Ishikawa (cell line): ENCODE data around the gene TOR2A.

Experiments used
- CEBPB ChIP-seq: IDR thresholded peaks from 2 replicates; pipeline ENCODE4 v1.6.1; 2012
- CREB1 ChIP-seq: IDR thresholded peaks from 2 replicates; pipeline ENCODE4 v1.6.1; 2012; ENCODE audit warnings: low read depth
- EGR1 ChIP-seq: IDR thresholded peaks from 2 replicates; pipeline ENCODE4 v1.6.1; 2012
- EP300 ChIP-seq: IDR thresholded peaks from 2 replicates; pipeline ENCODE4 v1.6.1; 2012; ENCODE audit warnings: borderline replicate concordance
- FOXM1 ChIP-seq: IDR thresholded peaks from 2 replicates; pipeline ENCODE4 v1.6.1; 2012; ENCODE audit warnings: low read depth, borderline replicate concordance
- MAX ChIP-seq: IDR thresholded peaks from 2 replicates; pipeline ENCODE4 v1.6.1; 2012
- NFIC ChIP-seq: IDR thresholded peaks from 2 replicates; pipeline ENCODE4 v1.6.1; 2012
- RAD21 ChIP-seq: IDR thresholded peaks from 2 replicates; pipeline ENCODE4 v1.6.1; 2012; ENCODE audit warnings: low read depth
- REST ChIP-seq: IDR thresholded peaks from 2 replicates; pipeline ENCODE4 v1.6.1; 2012; ENCODE audit warnings: low read depth, mild to moderate bottlenecking
- TAF1 ChIP-seq: IDR thresholded peaks from 2 replicates; pipeline ENCODE4 v1.6.1; 2012; ENCODE audit warnings: low read depth, mild to moderate bottlenecking
- TCF12 ChIP-seq: IDR thresholded peaks from 2 replicates; pipeline ENCODE4 v1.6.1; 2012; ENCODE audit warnings: low read depth
- TEAD4 ChIP-seq: IDR thresholded peaks from 2 replicates; pipeline ENCODE4 v1.6.1; 2012
- USF1 ChIP-seq: IDR thresholded peaks from 2 replicates; pipeline ENCODE4 v1.6.1; 2012
- YY1 ChIP-seq: IDR thresholded peaks from 2 replicates; pipeline ENCODE4 v1.6.1; 2012; ENCODE audit warnings: low read depth
- ZBTB7A ChIP-seq: IDR thresholded peaks from 2 replicates; pipeline ENCODE4 v1.6.1; 2012; ENCODE audit warnings: low read depth

Gene TOR2A

GRCh38 chr9:127754099-127755060 lies 19.3 kb upstream of the TOR2A start:
- TF ChIP-seq ZBTB7A (no peak), EGR1 (no peak), FOXM1 (no peak), TCF12 (no peak), RAD21 (no peak), CREB1 (no peak), REST (no peak), TAF1 (no peak), MAX (no peak), CEBPB (no peak), USF1 (no peak), TEAD4 (no peak)

GRCh38 chr9:127753622-127754021 lies 18.5 kb upstream of the TOR2A start:
- TF ChIP-seq USF1 (no peak), TEAD4 (no peak), MAX (no peak), YY1 (no peak), NFIC (no peak), RAD21 (no peak), EP300 (no peak), CEBPB (no peak), CREB1 (no peak), TAF1 (no peak), REST (no peak), EGR1 (no peak), TCF12 (no peak), FOXM1 (no peak), ZBTB7A (no peak)

- no peak for TF ChIP-seq EGR1
- TF ChIP-seq TAF1: no peak
- no peak for TF ChIP-seq TEAD4
- TF ChIP-seq ZBTB7A: no peak
- TF ChIP-seq YY1: no peak
- TF ChIP-seq REST: no peak
- TF ChIP-seq EP300: no peak
- TF ChIP-seq CREB1: no peak
- no peak for TF ChIP-seq TCF12
- no peak for TF ChIP-seq USF1
- TF ChIP-seq RAD21: no peak
- no peak for TF ChIP-seq CEBPB
- no peak for TF ChIP-seq MAX
- no peak for TF ChIP-seq FOXM1
Observed at GRCh38 chr9:127753148-127753547, 18.1 kb upstream of the TOR2A start.
